H9 (cell line): ENCODE data around the gene OAF. TPM values are rescaled to one million over a fixed set of nuclear protein-coding genes. Genes with fewer than 3 reads are reported as not detected.

Experiments used
- DNase-seq: peaks from one replicate; pipeline ENCODE4 v3.0.0-alpha.2; 2017
- H2AFZ ChIP-seq: one replicate; pipeline ENCODE4 v1.6.1; 2013; ENCODE audit warnings: mild to moderate bottlenecking, low read length, control low read depth, moderate library complexity
- H2AK5ac ChIP-seq: 2 replicates; pipeline ENCODE4 v1.6.1; 2013; ENCODE audit warnings: low read length, control low read depth, mixed read lengths; ENCODE audit not compliant: insufficient read length
- H2BK120ac ChIP-seq: one replicate; pipeline ENCODE4 v1.6.1; 2013; ENCODE audit warnings: low read depth, mild to moderate bottlenecking, low read length, control low read depth, inconsistent platforms; ENCODE audit not compliant: poor library complexity, severe bottlenecking
- H2BK12ac ChIP-seq: 2 replicates; pipeline ENCODE4 v1.6.1; 2013; ENCODE audit warnings: low read length, control low read depth, mixed read lengths, low read depth; ENCODE audit not compliant: insufficient read length
- H2BK15ac ChIP-seq: 2 replicates; pipeline ENCODE4 v1.6.1; 2013; ENCODE audit warnings: low read depth, low read length, control low read depth
- H2BK20ac ChIP-seq: one replicate; pipeline ENCODE4 v1.6.1; 2013; ENCODE audit warnings: low read depth, mild to moderate bottlenecking, low read length, control low read depth, inconsistent platforms; ENCODE audit not compliant: poor library complexity, severe bottlenecking
- H2BK5ac ChIP-seq: 2 replicates; pipeline ENCODE4 v1.6.1; 2013; ENCODE audit warnings: low read length, control low read depth, mixed read lengths; ENCODE audit not compliant: insufficient read length
- H3K14ac ChIP-seq: 2 replicates; pipeline ENCODE4 v1.6.1; 2013; ENCODE audit warnings: low read length, control low read depth; ENCODE audit not compliant: insufficient read depth
- H3K18ac ChIP-seq: 2 replicates; pipeline ENCODE4 v1.6.1; 2013; ENCODE audit warnings: low read depth, mild to moderate bottlenecking, mixed read lengths, low read length, control low read depth; ENCODE audit not compliant: insufficient read length
- H3K23ac ChIP-seq: 2 replicates; pipeline ENCODE4 v1.6.1; 2013; ENCODE audit warnings: low read length, control low read depth, mixed read lengths, low read depth; ENCODE audit not compliant: insufficient read length
- H3K23me2 ChIP-seq: 2 replicates; pipeline ENCODE4 v1.6.1; 2013; ENCODE audit warnings: low read depth, mild to moderate bottlenecking, mixed read lengths, low read length, control low read depth; ENCODE audit not compliant: insufficient read length, poor library complexity, severe bottlenecking
- H3K27ac ChIP-seq: 2 replicates; pipeline ENCODE4 v1.5.1; 2013; ENCODE audit warnings: low read length, control low read depth, mixed read lengths, low read depth; ENCODE audit not compliant: insufficient read length
- H3K27me3 ChIP-seq: 2 replicates; pipeline ENCODE4 v1.6.1; 2013; ENCODE audit warnings: low read length, control low read depth, inconsistent platforms; ENCODE audit not compliant: insufficient read depth
- H3K4ac ChIP-seq: 2 replicates; pipeline ENCODE4 v1.6.1; 2013; ENCODE audit warnings: low read depth, mild to moderate bottlenecking, control low read depth, inconsistent platforms, low read length, moderate library complexity
- H3K4me1 ChIP-seq: 2 replicates; pipeline ENCODE4 v1.6.1; 2013; ENCODE audit warnings: low read length, control low read depth, inconsistent platforms; ENCODE audit not compliant: insufficient read depth
- H3K4me2 ChIP-seq: 2 replicates; pipeline ENCODE4 v1.6.1; 2013; ENCODE audit warnings: low read length, control low read depth, mixed read lengths; ENCODE audit not compliant: insufficient read length, insufficient read depth
- H3K56ac ChIP-seq: 2 replicates; pipeline ENCODE4 v1.6.1; 2013; ENCODE audit warnings: low read depth, mild to moderate bottlenecking, mixed read lengths, low read length, control low read depth; ENCODE audit not compliant: insufficient read length
- H3K79me1 ChIP-seq: 2 replicates; pipeline ENCODE4 v1.6.1; 2013; ENCODE audit warnings: low read depth, mild to moderate bottlenecking, moderate library complexity, low read length, control low read depth, inconsistent platforms; ENCODE audit not compliant: insufficient read depth, poor library complexity, severe bottlenecking
- H3K79me2 ChIP-seq: 2 replicates; pipeline ENCODE4 v1.6.1; 2013; ENCODE audit warnings: low read length, control low read depth, inconsistent platforms; ENCODE audit not compliant: insufficient read depth
- H3K9ac ChIP-seq: 2 replicates; pipeline ENCODE4 v1.6.1; 2013; ENCODE audit warnings: low read length, control low read depth, mixed read lengths; ENCODE audit not compliant: insufficient read length; ENCODE audit errors: extremely low read depth
- H3K9me3 ChIP-seq: one replicate; pipeline ENCODE4 v1.6.1; 2013; ENCODE audit warnings: low read depth, low read length, inconsistent platforms; ENCODE audit not compliant: control insufficient read depth
- H3T11ph ChIP-seq: one replicate; pipeline ENCODE4 v1.6.1; 2013; ENCODE audit warnings: mild to moderate bottlenecking, low read length, control low read depth, inconsistent platforms
- H4K20me1 ChIP-seq: one replicate; pipeline ENCODE4 v1.6.1; 2013; ENCODE audit not compliant: control insufficient read depth, insufficient read length, insufficient read depth
- H4K5ac ChIP-seq: 2 replicates; pipeline ENCODE4 v1.6.1; 2013; ENCODE audit warnings: low read depth, mild to moderate bottlenecking, mixed read lengths, low read length, control low read depth; ENCODE audit not compliant: insufficient read length
- H4K8ac ChIP-seq: replicated peaks from 2 replicates; pipeline ENCODE4 v1.6.1; 2013; ENCODE audit warnings: low read length, control low read depth, mixed read lengths, low read depth; ENCODE audit not compliant: insufficient read length
- H4K91ac ChIP-seq: 2 replicates; pipeline ENCODE4 v1.6.1; 2013; ENCODE audit warnings: low read depth, mild to moderate bottlenecking, moderate library complexity, mixed read lengths, low read length, control low read depth; ENCODE audit not compliant: insufficient read length
- H3K27ac Mint-ChIP-seq, 3 experiments: 2 replicates in 2 of 3; 3 replicates in 1 of 3; pipeline ENCODE4 v1.8.0; 2020 to 2021; ENCODE audit warnings: mixed read lengths in 3 of 3, mild to moderate bottlenecking in 1 of 3, moderate library complexity in 1 of 3
- H3K27me3 Mint-ChIP-seq: 2 replicates; pipeline ENCODE4 v1.8.0; 2021; ENCODE audit warnings: low read depth, mild to moderate bottlenecking, moderate library complexity, mixed read lengths
- H3K36me3 Mint-ChIP-seq, 3 experiments: 2 replicates in 2 of 3; 3 replicates in 1 of 3; pipeline ENCODE4 v1.8.0; 2020 to 2021; ENCODE audit warnings: low read depth in 3 of 3, mixed read lengths in 3 of 3; ENCODE audit not compliant: insufficient read depth in 1 of 3
- H3K4me1 Mint-ChIP-seq, 2 experiments: 2 replicates each; pipeline ENCODE4 v1.8.0; 2020; ENCODE audit warnings: mixed read lengths in 2 of 2
- H3K4me3 Mint-ChIP-seq, 2 experiments: 2 replicates in 1 of 2; 3 replicates in 1 of 2; pipeline ENCODE4 v1.8.0; 2020 to 2021; ENCODE audit warnings: mild to moderate bottlenecking in 2 of 2, mixed read lengths in 2 of 2, moderate library complexity in 1 of 2
- H3K9me3 Mint-ChIP-seq, 2 experiments: 2 replicates in 1 of 2; 3 replicates in 1 of 2; pipeline ENCODE4 v1.8.0; 2020; ENCODE audit warnings: mild to moderate bottlenecking in 2 of 2, mixed read lengths in 2 of 2, moderate library complexity in 1 of 2
- CTCF ChIP-seq: fragments of 200-600 bp; sonication (generic); conservative IDR thresholded peaks from 3 replicates; pipeline ENCODE4 v1.8.0; 2021; ENCODE audit warnings: antibody characterized with exemption, mild to moderate bottlenecking
- WGBS: extraction: QIAGEN DNeasy Blood & Tissue Kit; methylation state at CpG from one replicate; pipeline ENCODE4 v1.1.7; 2013; ENCODE audit warnings: missing lambda C conversion rate, low lambda C conversion rate, mixed read lengths; ENCODE audit not compliant: insufficient read length; ENCODE audit errors: extremely low coverage; 5-methylcytosine and 5-hydroxymethylcytosine counted together
- total RNA-seq: library from RNA; stranded (reverse); gene quantifications from 2 replicates; pipeline ENCODE4 v1.2.1, GENCODE V29; 2021

The OAF gene
- total RNA-seq, 1 experiment from 2014 or later, result 1.1 TPM

DNA sequence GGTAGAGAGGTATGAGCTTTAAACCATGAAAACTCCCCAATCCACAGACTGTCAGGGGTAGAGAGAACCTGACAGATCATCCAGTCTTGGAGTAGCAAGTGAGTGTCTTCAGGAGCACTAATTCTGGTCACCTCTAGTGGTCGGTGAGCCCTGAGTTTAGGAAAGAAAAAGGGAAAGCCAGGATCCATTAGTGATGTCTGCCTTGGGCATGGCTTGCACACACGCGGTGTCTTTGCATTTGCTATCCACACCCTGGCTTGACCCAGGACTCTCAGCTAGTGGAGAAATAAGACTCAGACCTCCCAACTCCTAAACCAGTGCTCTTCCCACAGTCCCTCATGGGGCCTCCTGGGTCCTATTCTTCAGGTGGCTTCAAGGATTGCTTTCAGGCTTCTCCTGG is 48.4 kb downstream of the OAF start:
- no peak overlapping the region for H3K56ac ChIP-seq
- H4K91ac ChIP-seq, result no peak overlapping the region
- no peak overlapping the region for H3K4ac ChIP-seq
- H3K27ac ChIP-seq, result no peak overlapping the region
- Mint-ChIP-seq H3K36me3 (no peaks in the 10 kb centered on the region; a peak in 1 of 7 replicates), H3K4me3 (no peak overlapping the region), H3K27me3 (peaks cover 35% of the 10 kb centered on the region), H3K9me3 (no peaks in the 10 kb centered on the region), H3K4me1 (peaks cover 52 to 56% of the 10 kb centered on the region in 2 experiments), H3K27ac (no peak overlapping the region)
- no peak overlapping the region for H2BK20ac ChIP-seq
- no peaks in the 10 kb centered on the region for H4K20me1 ChIP-seq
- H2BK5ac ChIP-seq, result no peak overlapping the region
- no peak overlapping the region for H2AK5ac ChIP-seq
- no peak overlapping the region for H2BK12ac ChIP-seq
- H3K27me3 ChIP-seq, result no peaks in the 10 kb centered on the region; the same call in 1 of the 2 replicates
- H4K8ac ChIP-seq, result no peak overlapping the region
- no peak overlapping the region for H4K5ac ChIP-seq
- no peak for TF ChIP-seq CTCF
- H3K79me2 ChIP-seq, result no peaks in the 10 kb centered on the region
- no peak overlapping the region for H3K18ac ChIP-seq
- no peak overlapping the region for H2BK15ac ChIP-seq
- WGBS, result no CpG with 5 or more reads among the region's 3 CpGs
- no peak overlapping the region for H3K14ac ChIP-seq
- H3K4me1 ChIP-seq, result peaks cover 17% of the 10 kb centered on the region
- peaks cover 4% of the 10 kb centered on the region for H3K23me2 ChIP-seq
- H3K79me1 ChIP-seq, result no peaks in the 10 kb centered on the region
- no peak overlapping the region for H3K23ac ChIP-seq
- no peaks in the 10 kb centered on the region for H3K9me3 ChIP-seq
- H2BK120ac ChIP-seq, result no peak overlapping the region
- H2AFZ ChIP-seq, result no peak overlapping the region
- DNase-seq, result no peak
- H3K9ac ChIP-seq, result no peak overlapping the region
- no peak overlapping the region for H3T11ph ChIP-seq
- no peak overlapping the region for H3K4me2 ChIP-seq
